Immature natural killer cell (primary cell): ENCODE results near the gene PFKL. TPM values are rescaled to one million over a fixed set of nuclear protein-coding genes. Genes with fewer than 3 reads are reported as not detected.
"Not testable (repeated sequence)": the region's sequence is repeated elsewhere in the genome, so short reads cannot be mapped to it uniquely, and the experiment has no call there.

Experiments
- DNase-seq, 3 donors: peaks; one replicate each; pipeline ENCODE4 v3.0.0; 2022; ENCODE audit warnings: mixed read lengths in 1 of 3
- H3K27ac Mint-ChIP-seq, 6 donors: one replicate each; pipeline ENCODE4 v1.8.0; 2020; ENCODE audit warnings: mixed read lengths in 6 of 6, mild to moderate bottlenecking in 5 of 6, inconsistent platforms in 4 of 6, moderate library complexity in 3 of 6
- H3K27me3 Mint-ChIP-seq, 3 donors: one replicate each; pipeline ENCODE4 v1.8.0; 2020 to 2021; ENCODE audit warnings: low read depth in 3 of 3, mild to moderate bottlenecking in 3 of 3, mixed read lengths in 3 of 3, moderate library complexity in 3 of 3, inconsistent platforms in 1 of 3
- H3K36me3 Mint-ChIP-seq, 3 donors: one replicate each; pipeline ENCODE4 v1.8.0; 2020; ENCODE audit warnings: mixed read lengths in 3 of 3, inconsistent platforms in 2 of 3, mild to moderate bottlenecking in 2 of 3
- H3K4me1 Mint-ChIP-seq, 2 donors: one replicate each; pipeline ENCODE4 v1.8.0; 2020; ENCODE audit warnings: inconsistent platforms in 2 of 2, mild to moderate bottlenecking in 2 of 2, mixed read lengths in 2 of 2, moderate library complexity in 1 of 2
- H3K4me3 Mint-ChIP-seq, 5 donors: one replicate each; pipeline ENCODE4 v1.8.0; 2020; ENCODE audit warnings: mild to moderate bottlenecking in 5 of 5, mixed read lengths in 5 of 5, inconsistent platforms in 3 of 5, moderate library complexity in 3 of 5
- H3K9me3 Mint-ChIP-seq, 6 donors: one replicate each; pipeline ENCODE4 v1.8.0; 2020; ENCODE audit warnings: mild to moderate bottlenecking in 6 of 6, mixed read lengths in 6 of 6, inconsistent platforms in 4 of 6, moderate library complexity in 3 of 6
- polyA plus RNA-seq, 3 donors: library from polyadenylated mRNA; unstranded; fragments of 300-500 nt; fragmentation: Illumina TruSeq; gene quantifications; one replicate each; pipeline ENCODE4 v1.2.3, GENCODE V29; 2021

PFKL gene
- polyA plus RNA-seq, 3 donors from 2014 or later, result 57.9 to 88.8 (median 84.6) TPM

- no peak overlapping the region for H3K27ac Mint-ChIP-seq
- no peak overlapping the region for H3K4me3 Mint-ChIP-seq
- DNase-seq, result no peak
- no peaks in the 10 kb centered on the region for H3K36me3 Mint-ChIP-seq
- H3K4me1 Mint-ChIP-seq, result no peaks in the 10 kb centered on the region
- no peaks in the 10 kb centered on the region for H3K27me3 Mint-ChIP-seq
- H3K9me3 Mint-ChIP-seq, result no peaks in the 10 kb centered on the region
Observed at GRCh38 chr21:44265734-44266270, 34.1 kb upstream of the PFKL start.

DNA sequence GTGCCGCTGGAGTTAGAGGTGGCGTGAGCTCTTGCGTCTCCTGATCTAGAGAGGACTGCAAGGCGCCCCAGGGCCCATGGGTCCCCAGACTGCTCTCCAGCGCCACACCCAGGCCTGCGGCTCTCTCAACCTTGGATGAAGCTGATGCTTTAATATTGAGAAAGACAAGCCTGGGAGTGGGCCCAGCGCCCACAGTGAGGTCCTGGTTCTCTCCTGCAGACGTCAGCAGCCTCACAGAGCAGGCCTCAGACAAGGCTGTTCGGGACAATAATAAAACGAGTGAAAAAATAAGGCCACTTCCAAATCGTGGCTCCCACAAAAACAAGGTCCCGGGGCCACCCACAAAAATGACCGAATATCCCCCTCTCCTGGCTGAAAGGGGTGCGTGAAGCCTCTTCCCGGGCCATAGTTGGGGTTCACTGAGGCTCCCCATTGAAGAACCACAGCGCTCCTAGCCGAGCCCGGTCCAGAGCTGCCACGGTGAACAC, 32.2 kb upstream of the PFKL start:
- peak in 1 of 3 donors; percentile 10 for DNase-seq
- H3K27ac Mint-ChIP-seq, result no peak overlapping the region
- H3K27me3 Mint-ChIP-seq, result peaks cover 0 to 2% (median 0%) of the 10 kb centered on the region in 3 donors
- H3K9me3 Mint-ChIP-seq, result no peaks in the 10 kb centered on the region
- H3K4me3 Mint-ChIP-seq, result no peak overlapping the region
- H3K4me1 Mint-ChIP-seq, result no peaks in the 10 kb centered on the region
- H3K36me3 Mint-ChIP-seq, result no peaks in the 10 kb centered on the region

- no peaks in the 10 kb centered on the region for H3K36me3 Mint-ChIP-seq
- peak overlapping the region in 1 of 6 donors; percentile 16 for H3K27ac Mint-ChIP-seq
- H3K9me3 Mint-ChIP-seq, result no peaks in the 10 kb centered on the region
- peaks cover 0 to 2% (median 0%) of the 10 kb centered on the region in 3 donors for H3K27me3 Mint-ChIP-seq
- H3K4me3 Mint-ChIP-seq, result no peak overlapping the region
- no peak for DNase-seq
- H3K4me1 Mint-ChIP-seq, result no peaks in the 10 kb centered on the region
Observed at GRCh38 chr21:44269090-44269489, 30.8 kb upstream of the PFKL start.

DNA sequence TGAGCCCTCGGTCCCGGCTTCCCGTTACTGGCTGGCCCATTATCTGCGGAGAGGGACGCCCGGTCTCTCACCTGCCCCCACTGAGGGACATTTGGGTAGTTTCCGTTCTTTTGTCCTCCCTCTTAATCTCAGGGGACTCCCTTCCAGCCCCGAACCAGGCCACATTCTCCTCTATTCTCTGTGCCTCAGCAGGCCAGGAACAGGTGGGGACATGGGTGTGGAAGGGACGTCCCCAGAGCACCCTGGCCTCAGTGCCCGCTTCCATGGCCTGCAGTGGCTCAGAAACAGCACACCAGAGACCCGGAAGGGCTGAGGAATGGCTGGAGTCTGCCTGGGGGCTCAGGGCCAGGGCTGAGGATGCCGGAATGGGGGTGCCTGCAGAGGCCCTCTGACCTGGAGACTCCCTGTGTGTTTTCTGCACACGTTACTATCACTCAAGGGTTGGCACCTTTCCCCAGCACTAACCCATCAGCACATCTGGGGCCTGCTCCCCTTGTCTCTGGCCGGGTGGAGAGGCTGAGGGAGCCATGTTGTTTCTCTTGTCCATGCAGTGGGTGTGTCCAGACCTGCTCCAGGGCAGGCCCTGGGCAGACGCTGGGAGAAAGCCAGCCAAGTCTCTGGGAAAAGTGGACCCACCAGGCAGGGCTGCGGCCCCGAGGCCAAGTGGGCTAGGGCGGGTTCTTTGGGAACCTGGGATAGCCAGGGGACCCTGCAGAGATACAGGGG, 28.1 kb upstream of the PFKL start:
- Mint-ChIP-seq H3K27ac (no peak overlapping the region), H3K4me1 (no peaks in the 10 kb centered on the region), H3K27me3 (peaks cover 0 to 2% (median 1%) of the 10 kb centered on the region in 3 donors), H3K9me3 (no peaks in the 10 kb centered on the region), H3K36me3 (no peaks in the 10 kb centered on the region), H3K4me3 (no peak overlapping the region)
- no peak for DNase-seq

- Mint-ChIP-seq H3K4me1 (no peaks in the 10 kb centered on the region), H3K4me3 (no peak overlapping the region), H3K9me3 (no peaks in the 10 kb centered on the region), H3K36me3 (no peaks in the 10 kb centered on the region), H3K27me3 (peaks cover 0 to 3% (median 2%) of the 10 kb centered on the region in 3 donors), H3K27ac (no peak overlapping the region)
- DNase-seq, result no peak
Observed at GRCh38 chr21:44272284-44272858, 27.5 kb upstream of the PFKL start.

GRCh38 chr21:44273046-44273445, 26.8 kb upstream of the PFKL start:
- Mint-ChIP-seq H3K4me1 (no peaks in the 10 kb centered on the region), H3K9me3 (no peaks in the 10 kb centered on the region), H3K27ac (no peak overlapping the region), H3K27me3 (peaks cover 0 to 3% (median 2%) of the 10 kb centered on the region in 3 donors), H3K36me3 (no peaks in the 10 kb centered on the region), H3K4me3 (no peak overlapping the region)
- DNase-seq, result no peak

DNA sequence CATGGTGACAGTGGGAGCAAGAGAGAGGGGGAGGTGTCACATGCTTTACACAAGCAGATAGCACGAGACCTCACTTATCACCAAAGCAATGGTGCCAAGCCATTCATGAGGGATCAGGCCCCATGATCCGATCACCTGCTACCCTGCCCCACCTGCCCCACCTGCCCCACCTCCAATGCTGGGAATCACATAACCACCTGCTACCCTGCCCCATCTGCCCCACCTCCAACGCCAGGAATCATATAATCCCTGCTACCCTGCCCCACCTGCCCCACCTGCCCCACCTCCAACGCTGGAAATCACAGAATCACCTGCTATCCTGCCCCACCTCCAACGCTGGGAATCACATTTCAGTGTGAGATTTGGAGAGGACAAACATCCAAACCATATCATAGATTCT, 24.8 kb upstream of the PFKL start:
- H3K27ac Mint-ChIP-seq, result no peak overlapping the region
- H3K4me1 Mint-ChIP-seq, result no peaks in the 10 kb centered on the region
- no peaks in the 10 kb centered on the region for H3K36me3 Mint-ChIP-seq
- H3K9me3 Mint-ChIP-seq, result no peaks in the 10 kb centered on the region
- peaks cover 0 to 8% (median 5%) of the 10 kb centered on the region in 3 donors for H3K27me3 Mint-ChIP-seq
- H3K4me3 Mint-ChIP-seq, result no peak overlapping the region
- DNase-seq, result no peak

- DNase-seq, result no peak
- Mint-ChIP-seq H3K4me3 (no peak overlapping the region), H3K9me3 (no peaks in the 10 kb centered on the region), H3K27ac (no peak overlapping the region), H3K4me1 (no peaks in the 10 kb centered on the region), H3K27me3 (peaks cover 3 to 8% (median 3%) of the 10 kb centered on the region in 3 donors), H3K36me3 (no peaks in the 10 kb centered on the region)
Observed at GRCh38 chr21:44279354-44280260, 20.2 kb upstream of the PFKL start.

- no peaks in the 10 kb centered on the region for H3K4me1 Mint-ChIP-seq
- DNase-seq, result no peak
- H3K36me3 Mint-ChIP-seq, result no peaks in the 10 kb centered on the region
- no peaks in the 10 kb centered on the region for H3K9me3 Mint-ChIP-seq
- no peak overlapping the region for H3K4me3 Mint-ChIP-seq
- no peak overlapping the region for H3K27ac Mint-ChIP-seq
- peaks cover 3 to 6% (median 3%) of the 10 kb centered on the region in 3 donors for H3K27me3 Mint-ChIP-seq
Observed at GRCh38 chr21:44281801-44282200, 18.1 kb upstream of the PFKL start.

DNA sequence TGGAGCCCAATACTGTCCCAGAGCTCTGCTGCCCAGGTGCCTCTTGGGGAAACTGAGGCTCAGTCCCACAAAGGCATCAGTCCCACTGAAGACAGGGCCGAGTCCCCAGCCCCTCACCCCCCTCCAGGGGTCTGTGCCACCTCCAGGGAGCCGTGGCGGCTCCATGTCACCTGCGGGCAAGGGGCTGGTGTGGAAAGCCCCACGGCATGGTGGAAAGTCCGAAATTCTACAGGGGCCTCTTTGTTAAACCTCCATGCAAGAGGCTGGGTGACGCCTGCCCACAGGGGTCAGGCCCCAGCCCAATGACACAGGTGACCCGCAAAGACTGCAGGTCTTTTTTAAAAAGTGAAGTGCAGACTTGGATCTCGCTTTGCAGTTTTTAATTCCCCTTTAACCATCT, 17.5 kb upstream of the PFKL start:
- H3K27me3 Mint-ChIP-seq, result peaks cover 3 to 6% (median 3%) of the 10 kb centered on the region in 3 donors
- H3K4me3 Mint-ChIP-seq, result no peak overlapping the region
- no peaks in the 10 kb centered on the region for H3K9me3 Mint-ChIP-seq
- H3K27ac Mint-ChIP-seq, result no peak overlapping the region
- no peak for DNase-seq
- H3K4me1 Mint-ChIP-seq, result no peaks in the 10 kb centered on the region
- no peaks in the 10 kb centered on the region for H3K36me3 Mint-ChIP-seq

GRCh38 chr21:44283211-44283785, 16.6 kb upstream of the PFKL start:
- not testable (repeated sequence) for H3K9me3 Mint-ChIP-seq, H3K4me3 Mint-ChIP-seq, H3K27ac Mint-ChIP-seq, H3K27me3 Mint-ChIP-seq, H3K36me3 Mint-ChIP-seq, H3K4me1 Mint-ChIP-seq, DNase-seq

GRCh38 chr21:44283948-44284347, 15.9 kb upstream of the PFKL start:
- Mint-ChIP-seq H3K4me3 (no peak overlapping the region), H3K27me3 (peaks cover 3 to 4% (median 3%) of the 10 kb centered on the region in 3 donors), H3K9me3 (no peaks in the 10 kb centered on the region), H3K4me1 (no peaks in the 10 kb centered on the region), H3K27ac (no peak overlapping the region), H3K36me3 (no peaks in the 10 kb centered on the region)
- DNase-seq, result no peak

DNA sequence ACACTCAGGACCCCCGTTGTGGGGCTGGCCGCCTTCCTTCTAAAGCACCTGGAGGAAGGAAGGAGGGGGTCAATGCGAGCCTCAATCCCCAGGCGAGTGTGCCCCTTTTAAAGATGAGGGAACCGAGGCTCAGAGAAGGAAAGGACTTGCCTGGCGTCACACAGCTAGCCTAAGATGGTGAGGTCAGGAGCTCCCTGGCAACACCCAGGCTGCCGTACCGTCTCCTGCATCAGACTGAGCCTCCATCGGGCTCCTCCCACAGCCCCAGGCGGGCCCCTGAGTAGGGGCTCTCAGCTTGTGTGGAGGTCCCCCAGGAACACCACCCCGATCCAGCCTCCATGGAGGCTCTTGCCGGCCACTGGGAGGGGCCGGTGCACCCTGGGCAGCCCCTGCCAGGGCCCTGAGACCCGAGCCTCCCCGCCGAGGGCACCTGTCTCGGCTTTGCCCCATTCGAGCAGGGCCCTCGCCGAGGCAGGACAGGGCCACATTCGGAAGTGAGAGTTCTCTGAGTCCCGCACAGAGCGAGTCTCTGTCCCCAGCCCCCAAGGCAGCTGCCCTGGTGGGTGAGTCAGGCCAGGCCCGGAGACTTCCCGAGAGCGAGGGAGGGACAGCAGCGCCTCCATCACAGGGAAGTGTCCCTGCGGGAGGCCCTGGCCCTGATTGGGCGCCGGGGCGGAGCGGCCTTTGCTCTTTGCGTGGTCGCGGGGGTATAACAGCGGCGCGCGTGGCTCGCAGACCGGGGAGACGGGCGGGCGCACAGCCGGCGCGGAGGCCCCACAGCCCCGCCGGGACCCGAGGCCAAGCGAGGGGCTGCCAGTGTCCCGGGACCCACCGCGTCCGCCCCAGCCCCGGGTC, 14.5 kb upstream of the PFKL start, which contains the start of gene AIRE:
AIRE (plus strand) TSS at position 739 of the 855 bp plus-strand sequence. CDS start 131 bp downstream, outside the sequence.
- no peaks in the 10 kb centered on the region for H3K9me3 Mint-ChIP-seq
- H3K4me1 Mint-ChIP-seq, result no peaks in the 10 kb centered on the region
- H3K4me3 Mint-ChIP-seq, result no peak within 1 kb of the TSS
- H3K27ac Mint-ChIP-seq, result no peak within 1 kb of the TSS
- DNase-seq, result no peak
- H3K27me3 Mint-ChIP-seq, result peaks cover 0 to 5% (median 3%) of the 10 kb centered on the region in 3 donors
- no peaks in the 10 kb centered on the region for H3K36me3 Mint-ChIP-seq
